B cell (primary cell): ENCODE measurements around the gene ANKRD7. TPM values are rescaled to one million over a fixed set of nuclear protein-coding genes. Genes with fewer than 3 reads are reported as not detected.
A peak's percentile ranks its signal among the peaks of the same experiment; 100 is the strongest.

Experiments
- ATAC-seq: fragments of 200-7000 bp; cut with Tn5 transposase; one replicate; pipeline ENCODE4 v1.10.0; 2021; ENCODE audit warnings: low read depth, mild to moderate bottlenecking, moderate number of reproducible peaks, moderate library complexity
- CTCF ChIA-PET: fragments of 350-600 bp; sonication (Branson Sonifier 250); formaldehyde crosslinking; loops from one replicate; lab custom pipeline; 2021; ENCODE audit warnings: antibody characterized with exemption, inconsistent platforms; lab: Charles Lee
- POLR2A ChIA-PET: fragments of 350-600 bp; sonication (Branson Sonifier 250); formaldehyde crosslinking; loops from one replicate; lab custom pipeline; 2021; ENCODE audit warnings: antibody characterized with exemption; lab: Charles Lee
- DNase-seq: peaks from one replicate; pipeline ENCODE4 v3.0.0; 2013
- H2AFZ ChIP-seq: 2 replicates; pipeline ENCODE4 v1.6.1; 2012; ENCODE audit warnings: mild to moderate bottlenecking, low read depth, low read length; ENCODE audit not compliant: insufficient read depth, poor library complexity, severe bottlenecking
- H3K27ac ChIP-seq, 2 donors: 1 replicate in 1 of 2; 2 replicates in 1 of 2; pipeline ENCODE4 v1.5.1; 2012 to 2013; ENCODE audit warnings: low read length in 2 of 2, mild to moderate bottlenecking in 2 of 2, moderate library complexity in 1 of 2
- H3K27me3 ChIP-seq, 4 experiments: fragments of 200-600 bp in 1 of 4; sonication (generic) in 1 of 4; replicated peaks in 1 of 4; 1 replicate in 2 of 4; 2 replicates in 2 of 4; pipeline versions ENCODE4 v1.6.1 to v1.7.0; 2013 to 2016; ENCODE audit warnings: low read length in 3 of 4, mild to moderate bottlenecking in 2 of 4, mixed read lengths in 1 of 4, moderate library complexity in 1 of 4; ENCODE audit not compliant: insufficient read depth in 4 of 4, control insufficient read depth in 3 of 4; ENCODE audit errors: control extremely low read depth in 1 of 4
- H3K36me3 ChIP-seq, 2 experiments: replicated peaks in 1 of 2; 1 replicate in 1 of 2; 2 replicates in 1 of 2; pipeline versions ENCODE4 v1.6.1 to v1.7.1; 2013; ENCODE audit warnings: low read length in 1 of 2; ENCODE audit not compliant: insufficient read depth in 2 of 2, control insufficient read depth in 1 of 2; ENCODE audit errors: control extremely low read depth in 1 of 2, extremely low read depth in 1 of 2
- H3K4me1 ChIP-seq, 2 donors: fragments of 200-600 bp in 1 of 2; sonication (generic) in 1 of 2; 1 replicate in 1 of 2; 2 replicates in 1 of 2; pipeline versions ENCODE4 v1.5.1 to v1.6.1; 2013 to 2017; ENCODE audit warnings: low read length in 2 of 2; ENCODE audit not compliant: control insufficient read depth in 2 of 2, insufficient read depth in 2 of 2
- H3K4me2 ChIP-seq: replicated peaks from 2 replicates; pipeline ENCODE3; 2012; ENCODE audit warnings: mild to moderate bottlenecking, low read depth, low read length; ENCODE audit not compliant: poor library complexity, severe bottlenecking
- H3K4me3 ChIP-seq, 5 experiments: fragments of 200-600 bp in 1 of 5; sonication (generic) in 1 of 5; 1 replicate in 3 of 5; 2 replicates in 2 of 5; pipeline versions ENCODE4 v1.5.1 to v1.7.0; 2011 to 2016; ENCODE audit warnings: low read length in 4 of 5, mild to moderate bottlenecking in 4 of 5, low read depth in 2 of 5, control low read depth in 1 of 5, moderate library complexity in 1 of 5; ENCODE audit not compliant: insufficient read depth in 1 of 5; ENCODE audit errors: control extremely low read depth in 1 of 5, extremely low read depth in 1 of 5
- H3K79me2 ChIP-seq: fragments of 200-600 bp; sonication (generic); one replicate; pipeline ENCODE4 v1.6.0; 2016; ENCODE audit warnings: low read length; ENCODE audit not compliant: control insufficient read depth, insufficient read depth
- H3K9ac ChIP-seq: fragments of 200-600 bp; sonication (generic); 2 replicates; pipeline ENCODE4 v1.6.1; 2017; ENCODE audit warnings: mild to moderate bottlenecking, low read length, moderate library complexity
- H3K9me3 ChIP-seq, 3 donors: one replicate each; pipeline versions ENCODE4 v1.6.1 to v1.7.1; 2013; ENCODE audit warnings: low read length in 2 of 3; ENCODE audit not compliant: control insufficient read depth in 2 of 3, insufficient read depth in 1 of 3; ENCODE audit errors: control extremely low read depth in 1 of 3
- H4K20me1 ChIP-seq: 2 replicates; pipeline ENCODE4 v1.6.0; 2012; ENCODE audit warnings: mild to moderate bottlenecking, low read length; ENCODE audit not compliant: insufficient read depth, control insufficient read depth, poor library complexity, severe bottlenecking
- H3K27ac Mint-ChIP-seq: one replicate; pipeline ENCODE4 v1.8.0; 2021; ENCODE audit warnings: mixed read lengths
- H3K27me3 Mint-ChIP-seq: one replicate; pipeline ENCODE4 v1.8.0; 2021; ENCODE audit warnings: mixed read lengths
- H3K4me1 Mint-ChIP-seq: one replicate; pipeline ENCODE4 v1.8.0; 2021; ENCODE audit warnings: mixed read lengths
- H3K4me3 Mint-ChIP-seq: one replicate; pipeline ENCODE4 v1.8.0; 2021; ENCODE audit warnings: mixed read lengths
- H3K9me3 Mint-ChIP-seq: one replicate; pipeline ENCODE4 v1.8.0; 2022; ENCODE audit warnings: mixed read lengths; ENCODE audit not compliant: insufficient read depth
- CTCF ChIP-seq: fragments of 200-600 bp; IDR thresholded peaks from one replicate; pipeline ENCODE4 v1.8.0; 2022; ENCODE audit warnings: antibody characterized with exemption, mild to moderate bottlenecking
- EZH2 ChIP-seq: IDR thresholded peaks from 2 replicates; pipeline ENCODE4 v1.6.1; 2012; ENCODE audit warnings: borderline replicate concordance, low read depth, mild to moderate bottlenecking, moderate library complexity, low read length; ENCODE audit not compliant: insufficient read depth, poor library complexity, severe bottlenecking
- WGBS: methylation state at CpG from one replicate; pipeline ENCODE4 v1.1.5; 2013; ENCODE audit warnings: missing lambda C conversion rate; ENCODE audit not compliant: insufficient coverage; 5-methylcytosine and 5-hydroxymethylcytosine counted together
- intact Hi-C: fragments of 100-400 bp; cut with micrococcal nuclease; formaldehyde crosslinking; loops from one replicate; pipeline ENCODE4 v1.10.0; 2022
- polyA plus RNA-seq: library from polyadenylated mRNA; depleted of rRNA; stranded (reverse); fragments of >200 nt; gene quantifications from 2 replicates; pipeline ENCODE4 v1.2.3, GENCODE V29; 2012
- total RNA-seq, 2 donors: library from RNA; stranded (reverse); fragments of 120-200 nt in 1 of 2; gene quantifications; 1 replicate in 1 of 2; 2 replicates in 1 of 2; pipeline versions ENCODE4 v1.2.3 to v1.2.4, GENCODE V29; 2013 to 2022

Gene ANKRD7
- total and polyA plus RNA-seq, 2 donors (not counting 1 experiment from before 2014, with no cell fraction given), result not detected

- Histone ChIP-seq H3K79me2 (peaks cover 43% of the 10 kb centered on the region), H3K4me3 (peak overlapping the region; percentile 84 to 99 (median 88)), H2AFZ (peak overlapping the region; percentile 81), H3K9me3 (no peaks in the 10 kb centered on the region), H3K4me2 (peak overlapping the region; percentile 80), H3K9ac (peak overlapping the region; percentile 96), H4K20me1 (no peaks in the 10 kb centered on the region), H3K27ac (peak overlapping the region; percentile 96 to 98), H3K27me3 (no peaks in the 10 kb centered on the region), H3K4me1 (peaks cover 21 to 29% of the 10 kb centered on the region in 2 donors), H3K36me3 (peaks cover 9 to 20% of the 10 kb centered on the region in 2 experiments)
- 0% methylated on average over 1 of the region's 10 CpGs for WGBS
- Mint-ChIP-seq H3K4me1 (peaks cover 50% of the 10 kb centered on the region), H3K27ac (peak overlapping the region; percentile 98), H3K27me3 (no peaks in the 10 kb centered on the region), H3K9me3 (no peaks in the 10 kb centered on the region), H3K4me3 (peak overlapping the region; percentile 94)
- ChIA-PET CTCF (interaction anchor here (2.6 kb wide), 1 partner anchor 11 kb away, joined by 15 read pairs; no protein-coding TSS in a partner anchor), POLR2A (no interaction called here)
- no peak for DNase-seq
- ATAC-seq, result no peak
- TF ChIP-seq CTCF (no peak), EZH2 (no peak)
- intact Hi-C loops, result loop anchor here (1.0 kb wide), 2 partner anchors 12 to 30 kb away; no protein-coding TSS in a partner anchor
Measured at GRCh38 chr7:118184565-118184940, 40.0 kb upstream of the ANKRD7 start.

GRCh38 chr7:118185163-118185860, 39.2 kb upstream of the ANKRD7 start:
- intact Hi-C loops, result no loop called here
- no peaks in the 10 kb centered on the region for H3K27me3 Mint-ChIP-seq
- H2AFZ ChIP-seq, result no peak overlapping the region
- no peaks in the 10 kb centered on the region for H3K9me3 ChIP-seq
- H3K36me3 ChIP-seq, result peaks cover 9 to 26% of the 10 kb centered on the region in 2 experiments
- peak overlapping the region in 1 of 2 donors; percentile 96 for H3K27ac ChIP-seq
- 80% methylated on average over 1 of the region's 6 CpGs for WGBS
- ChIA-PET POLR2A (no interaction called here), CTCF (interaction anchor here (2.6 kb wide), 1 partner anchor 11 kb away, joined by 15 read pairs; no protein-coding TSS in a partner anchor)
- no peak for DNase-seq
- no peak for ATAC-seq
- peaks cover 19 to 29% of the 10 kb centered on the region in 2 donors for H3K4me1 ChIP-seq
- peak overlapping the region; percentile 74 for H3K4me3 Mint-ChIP-seq
- H3K27ac Mint-ChIP-seq, result peak overlapping the region; percentile 39
- no peaks in the 10 kb centered on the region for H3K9me3 Mint-ChIP-seq
- H3K4me1 Mint-ChIP-seq, result peaks cover 43% of the 10 kb centered on the region
- peak overlapping the region; percentile 96 for H3K9ac ChIP-seq
- H3K79me2 ChIP-seq, result peaks cover 43% of the 10 kb centered on the region
- H4K20me1 ChIP-seq, result no peaks in the 10 kb centered on the region
- H3K4me3 ChIP-seq, result peak overlapping the region in 2 of 5 experiments; percentile 85 to 99
- H3K4me2 ChIP-seq, result peak overlapping the region; percentile 80
- no peaks in the 10 kb centered on the region for H3K27me3 ChIP-seq
- TF ChIP-seq CTCF, result no peak
- no peak for TF ChIP-seq EZH2
